Measurements from ENCODE around the gene TEKT2. TPM values are rescaled to one million over a fixed set of nuclear protein-coding genes. Genes with fewer than 3 reads are reported as not detected.

TEKT2 gene
- total and polyA plus RNA-seq, 12 donors: 0.18 to 4.0 (median 0.72) TPM; not detected in 4

GRCh38 chr1:36119456-36119855 is 35.6 kb downstream of the TEKT2 start:
- Histone ChIP-seq H3K27me3 (no peaks in the 10 kb centered on the region), H3K4me1 (replicated peaks in 1 of 2) (no peaks in the 10 kb centered on the region), H3K36me3 (replicated peaks in 1 of 2) (no peaks in the 10 kb centered on the region), H3K4me3 (no peak overlapping the region), H3K27ac (peak overlapping the region in 1 of 5 donors; percentile 32), H3K9me3 (replicated peaks in 1 of 3) (no peaks in the 10 kb centered on the region)
- DNase-seq: no peak
- 52 to 62% (median 61%) methylated on average over 7 to 9 of the region's 9 CpGs for WGBS, 4 donors
- no peak for TF ChIP-seq CTCF (IDR thresholded peaks at IDR 0.05)
- no peak for TF ChIP-seq POLR2A (IDR thresholded peaks at IDR 0.05)
- intact Hi-C loops (cut with DNase I): no loop called here

- Histone ChIP-seq H3K4me3 (no peak overlapping the region), H3K36me3 (replicated peaks in 1 of 2) (no peaks in the 10 kb centered on the region), H3K27me3 (peaks cover 3% of the 10 kb centered on the region), H3K9me3 (replicated peaks in 1 of 3) (no peaks in the 10 kb centered on the region), H3K4me1 (replicated peaks in 1 of 2) (peaks cover 0 to 6% of the 10 kb centered on the region in 2 donors), H3K27ac (no peak overlapping the region)
- intact Hi-C loops (cut with DNase I): no loop called here
- DNase-seq: no peak
- 85 to 93% (median 88%) methylated on average over 11 to 12 of the region's 12 CpGs for WGBS, 4 donors
- no peak for TF ChIP-seq POLR2A (IDR thresholded peaks at IDR 0.05)
- TF ChIP-seq CTCF (IDR thresholded peaks at IDR 0.05): no peak
These were observed 38.5 kb downstream of the TEKT2 start for GRCh38 chr1:36122062-36123030.

GRCh38 chr1:36123356-36123755 is 39.5 kb downstream of the TEKT2 start:
- Histone ChIP-seq H3K27ac (peak overlapping the region in 2 of 5 donors; percentile 12 to 49), H3K4me3 (no peak overlapping the region), H3K36me3 (replicated peaks in 1 of 2) (no peaks in the 10 kb centered on the region), H3K4me1 (replicated peaks in 1 of 2) (peaks cover 0 to 6% of the 10 kb centered on the region in 2 donors), H3K9me3 (replicated peaks in 1 of 3) (no peaks in the 10 kb centered on the region), H3K27me3 (peaks cover 3% of the 10 kb centered on the region)
- DNase-seq: peak in 1 of 7 donors; percentile 32
- no peak for TF ChIP-seq POLR2A (IDR thresholded peaks at IDR 0.05)
- TF ChIP-seq CTCF (IDR thresholded peaks at IDR 0.05): no peak
- 59 to 77% (median 68%) methylated on average over 8 of the region's 8 CpGs for WGBS, 4 donors
- intact Hi-C loops (cut with DNase I): no loop called here

GRCh38 chr1:36124404-36125128 is 40.7 kb downstream of the TEKT2 start:
- no peak for DNase-seq
- TF ChIP-seq CTCF (IDR thresholded peaks at IDR 0.05) (no peak), POLR2A (IDR thresholded peaks at IDR 0.05) (no peak)
- Histone ChIP-seq H3K4me1 (replicated peaks in 1 of 2) (peaks cover 0 to 6% of the 10 kb centered on the region in 2 donors), H3K9me3 (replicated peaks in 1 of 3) (no peaks in the 10 kb centered on the region), H3K36me3 (replicated peaks in 1 of 2) (no peaks in the 10 kb centered on the region), H3K27me3 (peaks cover 3% of the 10 kb centered on the region), H3K27ac (no peak overlapping the region), H3K4me3 (peak overlapping the region in 1 of 4 donors; percentile 51)
- intact Hi-C loops (cut with DNase I): no loop called here
- WGBS, 4 donors: 24 to 67% (median 46%) methylated on average over 11 to 42 of the region's 42 CpGs
